HG03378 (cell line): Measurements from ENCODE around the gene ATP1B2.

ENCODE experiments used
- ATAC-seq: cut with Tn5 transposase; IDR thresholded peaks from one replicate; pipeline ENCODE4 v1.9.1; 2021; ENCODE audit warnings: mild to moderate bottlenecking, moderate library complexity; ENCODE audit not compliant: unreplicated experiment

The ATP1B2 gene

GRCh38 chr17:7706631-7707354 is 56.1 kb downstream of the ATP1B2 start:
- no peak for ATAC-seq
